Common myeloid progenitor, CD34-positive (primary cell): ENCODE measurements around the gene PTPRN2.
"Not testable (repeated sequence)": the region's sequence is repeated elsewhere in the genome, so short reads cannot be mapped to it uniquely, and the experiment has no call there.

Experiments used
- CTCF ChIA-PET: fragments of 350-600 bp; sonication (Branson Sonifier 250); formaldehyde crosslinking; loops from one replicate; lab custom pipeline; 2021; ENCODE audit warnings: antibody characterized with exemption; lab: Charles Lee
- POLR2A ChIA-PET: fragments of 350-600 bp; sonication (Branson Sonifier 250); formaldehyde crosslinking; loops from one replicate; lab custom pipeline; 2021; ENCODE audit warnings: antibody characterized with exemption; lab: Charles Lee
- DNase-seq, 3 donors: peaks; one replicate each; pipeline versions ENCODE4 v3.0.0 to v3.0.0-alpha.2; 2013
- H3K27ac ChIP-seq, 2 experiments: 1 replicate in 1 of 2; 2 replicates in 1 of 2; pipeline ENCODE4 v1.7.0; 2013; ENCODE audit warnings: inconsistent platforms in 2 of 2, low read length in 2 of 2, mild to moderate bottlenecking in 2 of 2, low read depth in 1 of 2, moderate library complexity in 1 of 2; ENCODE audit not compliant: severe bottlenecking in 2 of 2, insufficient read depth in 1 of 2, poor library complexity in 1 of 2
- H3K27me3 ChIP-seq, 5 experiments: replicated peaks in 2 of 5; 1 replicate in 3 of 5; 2 replicates in 2 of 5; pipeline versions ENCODE4 v1.6.1 to v1.7.0; 2013; ENCODE audit warnings: low read length in 4 of 5, mild to moderate bottlenecking in 2 of 5, moderate library complexity in 2 of 5, inconsistent platforms in 1 of 5; ENCODE audit not compliant: insufficient read depth in 5 of 5, control insufficient read depth in 4 of 5
- H3K36me3 ChIP-seq, 4 experiments: 1 replicate in 2 of 4; 2 replicates in 2 of 4; pipeline versions ENCODE4 v1.6.1 to v1.7.0; 2013; ENCODE audit warnings: low read length in 3 of 4, control low read depth in 1 of 4, mild to moderate bottlenecking in 1 of 4; ENCODE audit not compliant: control insufficient read depth in 4 of 4, insufficient read depth in 4 of 4
- H3K4me1 ChIP-seq, 4 experiments: 1 replicate in 3 of 4; 2 replicates in 1 of 4; pipeline versions ENCODE4 v1.6.1 to v1.7.1; 2013; ENCODE audit warnings: low read length in 3 of 4, mild to moderate bottlenecking in 3 of 4, control low read depth in 1 of 4, inconsistent platforms in 1 of 4, moderate library complexity in 1 of 4; ENCODE audit not compliant: control insufficient read depth in 4 of 4, insufficient read depth in 4 of 4; ENCODE audit errors: control extremely low read depth in 1 of 4
- H3K4me3 ChIP-seq, 7 experiments: 1 replicate in 4 of 7; 2 replicates in 3 of 7; pipeline versions ENCODE4 v1.5.1 to v1.7.0; 2013; ENCODE audit warnings: mild to moderate bottlenecking in 7 of 7, low read length in 6 of 7, moderate library complexity in 6 of 7, inconsistent platforms in 2 of 7, low read depth in 2 of 7, control low read depth in 1 of 7; ENCODE audit not compliant: insufficient read depth in 4 of 7, control insufficient read depth in 1 of 7; ENCODE audit errors: extremely low read depth in 1 of 7
- H3K9me3 ChIP-seq, 5 experiments: 1 replicate in 4 of 5; 2 replicates in 1 of 5; pipeline versions ENCODE4 v1.6.1 to v1.7.1; 2013; ENCODE audit warnings: low read length in 4 of 5, mild to moderate bottlenecking in 2 of 5, inconsistent platforms in 1 of 5, low read depth in 1 of 5, moderate library complexity in 1 of 5; ENCODE audit not compliant: control insufficient read depth in 4 of 5, insufficient read depth in 2 of 5; ENCODE audit errors: control extremely low read depth in 1 of 5
- WGBS: methylation state at CpG from one replicate; pipeline ENCODE4 v1.1.5; 2013; ENCODE audit not compliant: insufficient coverage; 5-methylcytosine and 5-hydroxymethylcytosine counted together

Gene PTPRN2

DNA sequence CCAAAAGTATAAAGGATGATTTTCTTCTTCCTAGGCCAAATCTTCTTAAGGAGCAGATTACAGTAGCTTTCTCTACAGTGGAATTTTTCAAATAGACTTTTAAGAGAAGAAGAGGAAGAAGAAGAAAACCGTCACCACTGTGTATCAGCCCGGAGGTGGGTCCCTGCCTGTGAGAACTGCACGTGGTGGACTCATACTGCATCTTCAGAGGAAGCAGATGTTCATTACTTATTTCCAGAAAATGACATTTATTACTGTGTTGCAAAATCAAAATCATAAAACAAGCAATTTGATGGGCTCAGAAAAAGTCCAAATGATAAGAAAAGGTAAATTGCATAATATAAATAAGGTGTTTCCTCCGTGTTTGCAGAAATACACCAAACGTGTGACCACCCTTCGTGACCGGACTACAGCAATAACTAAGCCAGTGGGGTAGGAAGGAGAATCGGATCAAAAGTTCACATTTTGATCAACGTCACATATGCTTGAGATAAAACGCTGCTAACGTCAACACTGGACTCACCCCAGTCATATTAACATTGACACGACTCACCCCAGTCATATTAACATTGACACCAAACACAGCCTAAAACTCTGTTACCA lies 179.2 kb downstream of the PTPRN2 start:
- H3K36me3 ChIP-seq = no peaks in the 10 kb centered on the region
- WGBS = 68% methylated on average over 9 of the region's 12 CpGs
- H3K27me3 ChIP-seq = no peaks in the 10 kb centered on the region
- no peak overlapping the region for H3K27ac ChIP-seq
- H3K4me3 ChIP-seq = no peak overlapping the region
- peak; percentile 16 to 81 (median 74) for DNase-seq
- H3K4me1 ChIP-seq = peaks cover 0 to 10% (median 6%) of the 10 kb centered on the region in 4 experiments
- ChIA-PET POLR2A (no interaction called here), CTCF (interaction anchor here (1.0 to 1.7 kb wide), 5 partner anchors 10 to 54 kb away, joined by 3 to 5 read pairs (median 4); no protein-coding TSS in a partner anchor)
- H3K9me3 ChIP-seq = no peaks in the 10 kb centered on the region

DNA sequence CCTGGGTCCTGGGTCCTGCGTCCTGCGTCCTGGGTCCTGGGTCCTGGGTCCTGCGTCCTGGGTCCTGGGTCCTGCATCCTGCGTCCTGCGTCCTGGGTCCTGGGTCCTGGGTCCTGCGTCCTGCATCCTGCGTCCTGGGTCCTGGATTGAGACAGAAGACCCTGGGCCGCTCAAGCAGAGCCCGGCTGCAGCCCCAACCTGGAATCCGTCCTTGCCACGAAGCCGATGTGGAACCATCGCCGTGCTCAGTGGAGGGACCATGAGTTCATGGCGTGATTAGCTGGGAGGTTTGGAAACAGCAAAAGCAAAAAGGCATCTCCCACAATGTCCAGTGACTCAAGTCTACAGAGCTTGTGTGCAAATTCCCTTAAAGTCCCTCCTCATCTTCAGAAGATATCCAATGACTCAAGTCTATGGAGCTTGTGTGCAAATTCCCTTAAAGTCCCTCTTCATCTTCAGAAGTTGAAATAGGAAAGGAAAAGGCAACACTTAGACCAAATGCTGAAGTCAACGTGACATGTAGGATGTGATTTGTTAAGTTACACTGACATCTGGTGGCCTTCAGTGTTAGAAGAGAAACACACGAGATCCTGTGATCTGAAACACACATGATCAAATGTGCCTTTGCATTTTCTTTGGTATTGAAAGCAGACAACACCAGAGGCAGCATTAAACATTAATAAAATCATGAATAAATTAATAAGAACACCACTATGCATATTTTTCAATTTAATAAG lies 179.9 kb downstream of the PTPRN2 start:
- ChIA-PET CTCF (interaction anchor here (1.0 to 1.1 kb wide), 3 partner anchors 9 to 12 kb away, joined by 3 to 5 read pairs (median 3); no protein-coding TSS in a partner anchor), POLR2A (no interaction called here)

DNA sequence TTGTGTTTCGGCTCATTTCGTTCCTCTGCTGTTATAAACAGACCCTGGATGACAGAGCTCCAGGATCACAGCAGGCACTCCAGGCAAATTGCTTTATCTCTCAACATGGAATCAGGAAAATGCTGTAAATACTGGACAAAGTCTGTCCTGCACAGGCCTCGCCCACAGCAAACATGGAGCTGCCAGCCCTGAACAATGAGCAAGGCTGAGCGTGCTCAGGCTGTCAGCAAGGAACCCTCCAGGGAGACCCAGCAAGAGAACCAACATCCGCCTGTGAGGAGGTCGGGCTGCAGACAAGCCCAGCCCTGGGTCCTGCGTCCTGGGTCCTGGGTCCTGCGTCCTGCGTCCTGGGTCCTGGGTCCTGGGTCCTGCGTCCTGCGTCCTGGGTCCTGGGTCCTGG lies 180.8 kb downstream of the PTPRN2 start:
- no peaks in the 10 kb centered on the region for H3K36me3 ChIP-seq
- WGBS = 88% methylated on average over 7 of the region's 11 CpGs
- H3K9me3 ChIP-seq = no peaks in the 10 kb centered on the region
- ChIA-PET POLR2A (no interaction called here), CTCF (interaction anchor here (1.0 to 1.1 kb wide), 2 partner anchors 8 to 583 kb away, joined by 3 read pairs; no protein-coding TSS in a partner anchor)
- no peak for DNase-seq
- H3K4me3 ChIP-seq = no peak overlapping the region
- H3K27me3 ChIP-seq = peaks cover 0 to 4% (median 0%) of the 10 kb centered on the region in 5 experiments
- peaks cover 0 to 10% (median 6%) of the 10 kb centered on the region in 4 experiments for H3K4me1 ChIP-seq
- H3K27ac ChIP-seq = no peak overlapping the region

More for the DNA sequence above, 179.9 kb downstream of the PTPRN2 start:
- peaks cover 0 to 2% (median 0%) of the 10 kb centered on the region in 5 experiments for H3K27me3 ChIP-seq
- 82% methylated on average over 12 of the region's 17 CpGs for WGBS
- no peaks in the 10 kb centered on the region for H3K9me3 ChIP-seq
- no peak overlapping the region for H3K4me3 ChIP-seq
- no peaks in the 10 kb centered on the region for H3K36me3 ChIP-seq
- peaks cover 0 to 10% (median 6%) of the 10 kb centered on the region in 4 experiments for H3K4me1 ChIP-seq
- H3K27ac ChIP-seq = no peak overlapping the region
- peak; percentile 63 to 80 (median 79) for DNase-seq

GRCh38 chr7:158406364-158406763 lies 181.3 kb downstream of the PTPRN2 start:
- peaks cover 0 to 4% (median 0%) of the 10 kb centered on the region in 5 experiments for H3K27me3 ChIP-seq
- POLR2A ChIA-PET = no interaction called here
- H3K4me3 ChIP-seq = no peak overlapping the region
- CTCF ChIA-PET = interaction anchor here (1.0 to 1.1 kb wide), 2 partner anchors 8 to 583 kb away, joined by 3 read pairs; no protein-coding TSS in a partner anchor
- peaks cover 0 to 10% (median 6%) of the 10 kb centered on the region in 4 experiments for H3K4me1 ChIP-seq
- WGBS = 99% methylated on average over 8 of the region's 10 CpGs
- no peaks in the 10 kb centered on the region for H3K9me3 ChIP-seq
- H3K27ac ChIP-seq = no peak overlapping the region
- H3K36me3 ChIP-seq = no peaks in the 10 kb centered on the region
- no peak for DNase-seq

DNA sequence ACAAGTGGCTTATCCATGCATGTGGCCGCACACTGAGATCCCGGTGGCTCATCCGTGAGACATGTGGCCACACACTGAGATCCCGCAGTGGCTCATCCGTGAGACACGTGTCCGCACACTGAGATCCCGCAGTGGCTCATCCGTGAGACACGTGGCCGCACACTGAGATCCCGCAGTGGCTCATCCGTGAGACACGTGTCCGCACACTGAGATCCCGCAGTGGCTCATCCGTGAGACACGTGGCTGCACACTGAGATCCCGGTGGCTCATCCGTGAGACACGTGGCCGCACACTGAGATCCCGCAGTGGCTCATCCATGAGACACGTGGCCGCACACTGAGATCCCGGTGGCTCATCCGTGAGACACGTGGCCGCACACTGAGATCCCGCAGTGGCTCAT lies 181.9 kb downstream of the PTPRN2 start:
- POLR2A ChIA-PET = not testable (repeated sequence)

DNA sequence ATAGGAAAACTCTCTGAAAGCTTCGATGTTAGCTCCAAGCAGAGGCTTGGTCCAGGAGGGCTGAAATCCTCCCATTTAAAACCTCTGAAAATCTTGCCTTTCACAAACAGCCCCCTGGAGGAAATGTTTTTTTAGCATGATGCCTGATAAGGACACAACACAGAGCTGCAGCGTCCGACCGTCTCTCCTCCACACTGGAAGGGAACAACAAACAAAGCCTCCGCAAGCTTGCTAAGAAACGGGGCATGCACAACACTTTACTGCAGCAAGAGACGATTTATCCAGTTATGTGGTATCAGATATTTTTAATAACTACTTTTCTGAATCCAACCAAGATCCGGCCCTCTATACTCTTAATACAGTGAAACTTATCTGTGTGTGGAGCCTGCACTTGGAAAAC lies 182.3 kb downstream of the PTPRN2 start:
- 74% methylated on average over 6 of the region's 8 CpGs for WGBS
- DNase-seq = no peak
- peaks cover 0 to 10% (median 6%) of the 10 kb centered on the region in 4 experiments for H3K4me1 ChIP-seq
- no peaks in the 10 kb centered on the region for H3K9me3 ChIP-seq
- H3K27me3 ChIP-seq = peaks cover 0 to 4% (median 0%) of the 10 kb centered on the region in 5 experiments
- no peak overlapping the region for H3K4me3 ChIP-seq
- ChIA-PET CTCF (interaction anchor here (0.9 to 1.0 kb wide), 2 partner anchors 9 to 12 kb away, joined by 3 read pairs; no protein-coding TSS in a partner anchor), POLR2A (no interaction called here)
- H3K27ac ChIP-seq = no peak overlapping the region
- H3K36me3 ChIP-seq = no peaks in the 10 kb centered on the region

More for the DNA sequence above, 181.9 kb downstream of the PTPRN2 start:
- H3K36me3 ChIP-seq, DNase-seq, H3K9me3 ChIP-seq, H3K27me3 ChIP-seq, H3K27ac ChIP-seq, H3K4me3 ChIP-seq: not testable (repeated sequence)
- 94% methylated on average over 22 of the region's 30 CpGs for WGBS
- CTCF ChIA-PET = interaction anchor here (1.0 kb wide), 1 partner anchor 582 kb away, joined by 3 read pairs; no protein-coding TSS in a partner anchor
- peaks cover 0 to 10% (median 6%) of the 10 kb centered on the region in 4 experiments for H3K4me1 ChIP-seq
